ENCODE data around the gene IL3RA.

DNA sequence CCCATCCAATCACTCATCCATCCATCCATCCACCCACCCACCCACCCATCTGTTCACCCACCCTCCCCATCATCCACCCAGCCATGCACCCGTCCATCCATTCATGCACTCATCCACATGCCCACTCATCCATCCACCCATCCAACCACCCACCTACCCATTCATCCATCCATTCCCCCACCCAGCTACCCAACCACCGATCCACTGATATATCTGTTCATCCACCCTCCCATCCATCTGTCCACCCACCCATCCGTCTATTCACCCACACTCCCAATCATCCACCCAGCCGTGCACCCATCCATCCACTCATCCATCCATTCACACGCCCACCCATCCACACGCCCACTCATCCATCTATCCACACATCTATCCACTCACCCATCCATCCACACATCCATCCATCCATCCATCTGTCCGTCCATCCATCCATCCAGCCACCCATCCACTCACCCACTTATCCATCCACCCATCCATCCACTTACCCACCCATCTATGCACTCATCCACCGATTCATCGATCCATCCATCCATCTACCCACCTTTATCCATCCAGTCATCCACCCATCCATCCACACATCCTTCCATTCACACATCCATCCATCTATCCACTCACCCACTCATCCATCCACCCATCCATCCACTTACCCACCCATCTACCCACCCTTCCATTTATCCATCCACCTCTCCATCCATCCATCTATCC is 87.7 kb downstream of the IL3RA start:
- TF ChIP-seq, protein P1, sequence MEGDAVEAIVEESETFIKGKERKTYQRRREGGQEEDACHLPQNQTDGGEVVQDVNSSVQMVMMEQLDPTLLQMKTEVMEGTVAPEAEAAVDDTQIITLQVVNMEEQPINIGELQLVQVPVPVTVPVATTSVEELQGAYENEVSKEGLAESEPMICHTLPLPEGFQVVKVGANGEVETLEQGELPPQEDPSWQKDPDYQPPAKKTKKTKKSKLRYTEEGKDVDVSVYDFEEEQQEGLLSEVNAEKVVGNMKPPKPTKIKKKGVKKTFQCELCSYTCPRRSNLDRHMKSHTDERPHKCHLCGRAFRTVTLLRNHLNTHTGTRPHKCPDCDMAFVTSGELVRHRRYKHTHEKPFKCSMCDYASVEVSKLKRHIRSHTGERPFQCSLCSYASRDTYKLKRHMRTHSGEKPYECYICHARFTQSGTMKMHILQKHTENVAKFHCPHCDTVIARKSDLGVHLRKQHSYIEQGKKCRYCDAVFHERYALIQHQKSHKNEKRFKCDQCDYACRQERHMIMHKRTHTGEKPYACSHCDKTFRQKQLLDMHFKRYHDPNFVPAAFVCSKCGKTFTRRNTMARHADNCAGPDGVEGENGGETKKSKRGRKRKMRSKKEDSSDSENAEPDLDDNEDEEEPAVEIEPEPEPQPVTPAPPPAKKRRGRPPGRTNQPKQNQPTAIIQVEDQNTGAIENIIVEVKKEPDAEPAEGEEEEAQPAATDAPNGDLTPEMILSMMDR (IDR thresholded peaks at IDR 0.05; ENCODE audit: low read depth, low read length, missing input control): no peak
- TF ChIP-seq, protein P2, sequence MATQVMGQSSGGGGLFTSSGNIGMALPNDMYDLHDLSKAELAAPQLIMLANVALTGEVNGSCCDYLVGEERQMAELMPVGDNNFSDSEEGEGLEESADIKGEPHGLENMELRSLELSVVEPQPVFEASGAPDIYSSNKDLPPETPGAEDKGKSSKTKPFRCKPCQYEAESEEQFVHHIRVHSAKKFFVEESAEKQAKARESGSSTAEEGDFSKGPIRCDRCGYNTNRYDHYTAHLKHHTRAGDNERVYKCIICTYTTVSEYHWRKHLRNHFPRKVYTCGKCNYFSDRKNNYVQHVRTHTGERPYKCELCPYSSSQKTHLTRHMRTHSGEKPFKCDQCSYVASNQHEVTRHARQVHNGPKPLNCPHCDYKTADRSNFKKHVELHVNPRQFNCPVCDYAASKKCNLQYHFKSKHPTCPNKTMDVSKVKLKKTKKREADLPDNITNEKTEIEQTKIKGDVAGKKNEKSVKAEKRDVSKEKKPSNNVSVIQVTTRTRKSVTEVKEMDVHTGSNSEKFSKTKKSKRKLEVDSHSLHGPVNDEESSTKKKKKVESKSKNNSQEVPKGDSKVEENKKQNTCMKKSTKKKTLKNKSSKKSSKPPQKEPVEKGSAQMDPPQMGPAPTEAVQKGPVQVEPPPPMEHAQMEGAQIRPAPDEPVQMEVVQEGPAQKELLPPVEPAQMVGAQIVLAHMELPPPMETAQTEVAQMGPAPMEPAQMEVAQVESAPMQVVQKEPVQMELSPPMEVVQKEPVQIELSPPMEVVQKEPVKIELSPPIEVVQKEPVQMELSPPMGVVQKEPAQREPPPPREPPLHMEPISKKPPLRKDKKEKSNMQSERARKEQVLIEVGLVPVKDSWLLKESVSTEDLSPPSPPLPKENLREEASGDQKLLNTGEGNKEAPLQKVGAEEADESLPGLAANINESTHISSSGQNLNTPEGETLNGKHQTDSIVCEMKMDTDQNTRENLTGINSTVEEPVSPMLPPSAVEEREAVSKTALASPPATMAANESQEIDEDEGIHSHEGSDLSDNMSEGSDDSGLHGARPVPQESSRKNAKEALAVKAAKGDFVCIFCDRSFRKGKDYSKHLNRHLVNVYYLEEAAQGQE (IDR thresholded peaks at IDR 0.05): no peak
- TF ChIP-seq, protein P3, sequence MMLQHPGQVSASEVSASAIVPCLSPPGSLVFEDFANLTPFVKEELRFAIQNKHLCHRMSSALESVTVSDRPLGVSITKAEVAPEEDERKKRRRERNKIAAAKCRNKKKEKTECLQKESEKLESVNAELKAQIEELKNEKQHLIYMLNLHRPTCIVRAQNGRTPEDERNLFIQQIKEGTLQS (IDR thresholded peaks at IDR 0.05): no peak
- TF ChIP-seq JUND (IDR thresholded peaks at IDR 0.05) (no peak), SP1 (IDR thresholded peaks at IDR 0.05) (no peak), RXRA (IDR thresholded peaks at IDR 0.05) (no peak), FOXA1 (IDR thresholded peaks at IDR 0.05) (no peak)
- TF ChIP-seq, protein P4, sequence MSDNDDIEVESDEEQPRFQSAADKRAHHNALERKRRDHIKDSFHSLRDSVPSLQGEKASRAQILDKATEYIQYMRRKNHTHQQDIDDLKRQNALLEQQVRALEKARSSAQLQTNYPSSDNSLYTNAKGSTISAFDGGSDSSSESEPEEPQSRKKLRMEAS (IDR thresholded peaks at IDR 0.05): no peak
- TF ChIP-seq, protein P5, sequence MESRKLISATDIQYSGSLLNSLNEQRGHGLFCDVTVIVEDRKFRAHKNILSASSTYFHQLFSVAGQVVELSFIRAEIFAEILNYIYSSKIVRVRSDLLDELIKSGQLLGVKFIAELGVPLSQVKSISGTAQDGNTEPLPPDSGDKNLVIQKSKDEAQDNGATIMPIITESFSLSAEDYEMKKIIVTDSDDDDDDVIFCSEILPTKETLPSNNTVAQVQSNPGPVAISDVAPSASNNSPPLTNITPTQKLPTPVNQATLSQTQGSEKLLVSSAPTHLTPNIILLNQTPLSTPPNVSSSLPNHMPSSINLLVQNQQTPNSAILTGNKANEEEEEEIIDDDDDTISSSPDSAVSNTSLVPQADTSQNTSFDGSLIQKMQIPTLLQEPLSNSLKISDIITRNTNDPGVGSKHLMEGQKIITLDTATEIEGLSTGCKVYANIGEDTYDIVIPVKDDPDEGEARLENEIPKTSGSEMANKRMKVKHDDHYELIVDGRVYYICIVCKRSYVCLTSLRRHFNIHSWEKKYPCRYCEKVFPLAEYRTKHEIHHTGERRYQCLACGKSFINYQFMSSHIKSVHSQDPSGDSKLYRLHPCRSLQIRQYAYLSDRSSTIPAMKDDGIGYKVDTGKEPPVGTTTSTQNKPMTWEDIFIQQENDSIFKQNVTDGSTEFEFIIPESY (IDR thresholded peaks at IDR 0.05): no peak
